ENCODE measurements around the gene MED22.

DNA sequence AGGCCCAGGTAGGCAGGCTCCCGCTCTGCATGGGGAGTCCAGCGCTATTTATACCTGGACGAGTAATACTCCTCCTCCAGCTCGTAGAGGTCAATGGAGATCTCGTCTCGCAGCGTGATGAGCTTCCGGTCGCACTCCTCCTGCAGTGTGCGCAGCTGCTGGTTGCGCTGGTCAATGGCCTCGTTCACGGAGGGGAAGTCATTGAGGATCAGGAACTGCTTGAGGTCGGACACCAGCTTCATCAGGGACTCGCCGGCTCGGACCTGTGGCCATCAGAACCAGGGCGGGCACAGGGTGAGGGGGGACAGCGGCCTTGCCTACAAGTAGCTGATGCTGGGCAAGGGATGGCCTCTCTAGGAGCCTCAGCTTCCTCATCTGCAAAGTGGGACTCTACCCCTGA, 3.9 kb downstream of the MED22 start:
- TF ChIP-seq GATA2 (IDR thresholded peaks at IDR 0.05; ENCODE audit: low read depth, low read length) (no peak), GATA3 (IDR thresholded peaks at IDR 0.05; ENCODE audit: low read depth, low read length) (no peak)

Data from SH-SY5Y (cell line).